SU-DHL-6 (cell line): ENCODE data around the gene C10orf62.

Experiments
- EZH2phosphoT487 ChIP-seq: fragments of 200-600 bp; sonication (generic), shearing (Covaris generic); conservative IDR thresholded peaks from 2 replicates; pipeline ENCODE4 v1.6.1; 2018; ENCODE audit warnings: mild to moderate bottlenecking, antibody characterized with exemption, low read length, moderate library complexity, mixed read lengths
- TF ChIP-seq, protein P1 (sequence below): fragments of 200-600 bp; sonication (generic); IDR thresholded peaks from one replicate; pipeline ENCODE4 v1.5.1; 2017; ENCODE audit warnings: antibody characterized with exemption, mild to moderate bottlenecking, low read length, moderate library complexity; ENCODE audit not compliant: insufficient read depth, poor library complexity, severe bottlenecking

- TF ChIP-seq, protein P1, sequence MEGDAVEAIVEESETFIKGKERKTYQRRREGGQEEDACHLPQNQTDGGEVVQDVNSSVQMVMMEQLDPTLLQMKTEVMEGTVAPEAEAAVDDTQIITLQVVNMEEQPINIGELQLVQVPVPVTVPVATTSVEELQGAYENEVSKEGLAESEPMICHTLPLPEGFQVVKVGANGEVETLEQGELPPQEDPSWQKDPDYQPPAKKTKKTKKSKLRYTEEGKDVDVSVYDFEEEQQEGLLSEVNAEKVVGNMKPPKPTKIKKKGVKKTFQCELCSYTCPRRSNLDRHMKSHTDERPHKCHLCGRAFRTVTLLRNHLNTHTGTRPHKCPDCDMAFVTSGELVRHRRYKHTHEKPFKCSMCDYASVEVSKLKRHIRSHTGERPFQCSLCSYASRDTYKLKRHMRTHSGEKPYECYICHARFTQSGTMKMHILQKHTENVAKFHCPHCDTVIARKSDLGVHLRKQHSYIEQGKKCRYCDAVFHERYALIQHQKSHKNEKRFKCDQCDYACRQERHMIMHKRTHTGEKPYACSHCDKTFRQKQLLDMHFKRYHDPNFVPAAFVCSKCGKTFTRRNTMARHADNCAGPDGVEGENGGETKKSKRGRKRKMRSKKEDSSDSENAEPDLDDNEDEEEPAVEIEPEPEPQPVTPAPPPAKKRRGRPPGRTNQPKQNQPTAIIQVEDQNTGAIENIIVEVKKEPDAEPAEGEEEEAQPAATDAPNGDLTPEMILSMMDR, result no peak
- no peak for TF ChIP-seq EZH2phosphoT487
These were observed 2.3 kb upstream of the C10orf62 start for GRCh38 chr10:97587183-97587582.
